ENCODE results near the gene CAMK1D.
"Not testable (repeated sequence)": the region's sequence is repeated elsewhere in the genome, so short reads cannot be mapped to it uniquely, and the experiment has no call there.

CAMK1D gene

GRCh38 chr10:12839941-12840611 is 490.7 kb downstream of the CAMK1D start:
- DNase-seq, result no peak

DNA sequence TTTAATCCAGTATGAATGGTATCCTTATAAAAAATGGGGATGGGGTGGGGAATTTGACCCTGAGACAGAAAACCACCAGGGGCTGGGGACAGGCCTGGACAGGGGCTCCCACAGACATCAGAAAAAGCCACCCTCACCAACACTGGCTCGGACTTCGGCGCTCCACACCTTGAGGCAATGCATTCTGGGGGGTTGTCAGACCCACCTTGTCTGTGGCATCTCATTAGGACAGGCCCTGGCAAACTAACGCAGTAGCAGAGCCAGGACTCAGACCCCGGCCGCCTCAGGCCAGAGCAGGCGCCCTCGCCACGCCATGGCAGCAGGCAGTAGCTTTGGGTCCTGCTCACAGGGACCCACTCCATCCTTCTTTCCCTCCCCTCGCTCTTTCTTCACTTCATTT is 492.1 kb downstream of the CAMK1D start:
- no peak for DNase-seq

- no peak for DNase-seq
Observed at GRCh38 chr10:12841826-12842225, 492.5 kb downstream of the CAMK1D start.

GRCh38 chr10:12842310-12842709 is 493.0 kb downstream of the CAMK1D start:
- no peak for DNase-seq

- no peak for DNase-seq
Observed at GRCh38 chr10:12843296-12843945, 494.1 kb downstream of the CAMK1D start.

- no peak for DNase-seq
Observed at GRCh38 chr10:12844811-12845483, 495.6 kb downstream of the CAMK1D start.

DNA sequence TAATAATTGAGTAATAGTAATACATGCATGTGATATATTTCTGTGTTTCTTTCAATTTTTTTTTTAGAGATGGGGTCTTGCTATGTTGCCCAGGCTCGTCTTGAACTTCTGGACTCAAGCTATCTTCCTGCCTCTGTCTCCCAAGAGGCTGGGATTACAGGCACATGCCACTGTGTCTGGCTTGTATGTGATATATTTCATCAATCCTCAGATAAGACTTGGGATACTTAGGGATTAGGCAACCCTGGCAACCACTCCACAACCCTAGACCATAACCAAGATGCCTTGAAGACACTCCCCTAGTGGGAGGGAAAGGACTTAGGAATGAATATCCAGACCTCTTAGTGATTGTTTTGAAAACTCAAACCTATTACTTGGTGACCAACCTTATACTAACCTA is 497.4 kb downstream of the CAMK1D start:
- no peak for DNase-seq

DNA sequence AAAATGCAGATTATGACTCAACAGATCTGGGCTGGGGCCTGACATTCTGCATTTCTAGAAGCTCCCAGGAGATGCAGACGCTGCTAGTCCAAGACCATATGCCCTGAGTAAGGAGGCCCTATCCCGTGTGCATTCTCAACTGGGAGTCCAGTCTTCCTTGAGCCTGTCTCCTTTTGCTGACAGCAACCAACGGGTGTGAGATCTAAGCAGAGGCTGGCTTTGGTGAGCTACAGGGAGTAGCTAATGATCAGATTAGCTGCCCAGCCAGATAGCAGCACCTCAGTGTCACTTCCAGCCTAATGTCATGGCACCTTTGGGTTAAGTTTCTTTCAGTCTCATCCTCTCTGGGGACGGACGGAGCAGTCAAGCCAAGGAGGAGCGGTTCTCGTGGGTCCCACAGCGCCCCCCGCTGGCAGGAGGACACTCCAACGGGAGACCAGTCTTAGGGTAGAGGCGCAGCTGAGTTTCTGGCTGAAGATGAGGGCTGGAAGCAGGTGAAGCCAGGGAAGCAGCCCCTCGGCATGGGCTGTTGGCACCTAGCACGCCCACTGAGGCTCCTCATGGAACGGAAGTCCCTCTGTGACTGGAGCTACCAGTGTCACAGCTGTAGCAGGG is 498.1 kb downstream of the CAMK1D start:
- no peak for DNase-seq

GRCh38 chr10:12848439-12849173 is 499.3 kb downstream of the CAMK1D start:
- DNase-seq, result no peak

GRCh38 chr10:12849319-12850181 is 500.2 kb downstream of the CAMK1D start:
- no peak for DNase-seq

- DNase-seq, result no peak
Observed at GRCh38 chr10:12852687-12853086, 503.3 kb downstream of the CAMK1D start.

GRCh38 chr10:12854988-12855387 is 505.6 kb downstream of the CAMK1D start:
- no peak for DNase-seq

DNA sequence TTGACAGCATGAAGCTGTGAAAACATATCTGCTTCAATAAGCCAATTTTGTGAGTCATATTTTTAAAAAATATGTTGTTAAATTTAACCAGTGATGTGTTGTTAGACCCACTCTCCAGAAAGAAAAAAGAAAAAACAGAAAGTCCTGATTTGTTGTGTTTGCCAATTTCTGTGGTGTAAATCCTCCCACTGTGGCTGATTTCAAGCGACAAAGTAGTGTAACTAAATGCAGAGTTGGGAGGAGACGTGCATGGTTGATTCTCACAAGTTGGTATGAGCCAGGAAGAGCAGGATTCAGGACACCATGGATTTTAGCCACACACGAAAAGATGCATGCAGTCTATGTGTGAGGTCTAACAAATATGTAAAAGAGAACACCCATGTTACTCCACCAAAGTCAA is 513.1 kb downstream of the CAMK1D start:
- DNase-seq, result no peak

DNA sequence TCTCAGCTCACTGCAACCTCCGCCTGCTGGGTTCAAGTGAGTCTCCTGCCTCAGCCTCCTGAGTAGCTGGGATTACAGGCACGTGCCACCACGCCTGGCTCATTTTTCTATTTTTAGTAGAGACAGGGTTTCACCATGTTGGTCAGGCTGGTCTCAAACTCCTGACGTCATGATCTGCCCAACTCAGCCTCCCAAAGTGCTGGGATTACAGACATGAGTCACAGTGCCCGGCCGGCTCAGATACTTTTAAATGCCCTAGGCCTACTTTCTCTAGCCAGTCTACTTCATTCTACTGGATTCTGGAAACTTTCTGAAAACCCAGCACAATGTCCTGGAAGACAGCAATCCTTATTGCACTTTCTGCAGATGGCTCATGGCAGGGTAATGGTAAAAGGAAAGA is 516.2 kb downstream of the CAMK1D start:
- DNase-seq, result not testable (repeated sequence)

GRCh38 chr10:12868229-12868628 is 518.9 kb downstream of the CAMK1D start:
- no peak for DNase-seq

DNA sequence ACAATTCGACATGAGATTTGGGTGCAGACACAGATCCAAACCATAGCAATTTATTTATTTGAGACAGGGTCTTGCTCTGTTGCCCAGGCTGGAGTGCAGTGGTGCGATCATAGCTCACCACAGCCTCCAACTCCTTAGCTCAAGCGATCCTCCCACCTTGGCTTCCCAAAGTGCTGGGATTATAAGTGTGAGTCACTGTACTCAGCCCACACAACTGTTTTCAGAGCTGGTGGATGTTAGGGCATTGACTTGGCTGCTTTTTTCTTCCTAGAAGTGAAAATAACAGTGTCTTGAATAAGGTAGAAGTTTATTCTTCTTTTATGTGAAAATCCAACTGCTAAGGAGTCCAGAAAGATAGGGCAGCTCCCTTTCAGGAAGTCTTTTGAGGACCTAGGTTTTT is 520.1 kb downstream of the CAMK1D start:
- DNase-seq, result no peak

GRCh38 chr10:12872577-12872976 is 523.2 kb downstream of the CAMK1D start:
- no peak for DNase-seq

DNA sequence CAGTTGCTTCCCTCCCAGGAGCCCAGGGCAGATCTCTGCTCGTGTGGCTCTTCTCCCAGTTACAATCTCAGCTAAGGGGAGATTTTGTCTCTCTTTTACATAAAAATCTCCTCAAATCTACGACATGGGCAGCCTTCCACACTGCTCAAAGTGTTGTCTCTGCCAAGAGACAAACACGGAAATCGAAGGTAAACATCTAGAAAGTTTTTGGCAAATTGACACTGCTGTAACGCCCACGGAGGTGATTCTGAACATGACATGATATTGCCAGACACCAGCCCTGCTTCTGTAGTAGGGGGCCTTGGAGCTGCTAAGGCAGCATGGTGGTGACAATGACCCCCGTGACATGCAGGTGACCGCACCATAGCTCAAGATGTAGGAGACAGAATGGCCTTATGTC is 523.8 kb downstream of the CAMK1D start:
- no peak for DNase-seq

DNA sequence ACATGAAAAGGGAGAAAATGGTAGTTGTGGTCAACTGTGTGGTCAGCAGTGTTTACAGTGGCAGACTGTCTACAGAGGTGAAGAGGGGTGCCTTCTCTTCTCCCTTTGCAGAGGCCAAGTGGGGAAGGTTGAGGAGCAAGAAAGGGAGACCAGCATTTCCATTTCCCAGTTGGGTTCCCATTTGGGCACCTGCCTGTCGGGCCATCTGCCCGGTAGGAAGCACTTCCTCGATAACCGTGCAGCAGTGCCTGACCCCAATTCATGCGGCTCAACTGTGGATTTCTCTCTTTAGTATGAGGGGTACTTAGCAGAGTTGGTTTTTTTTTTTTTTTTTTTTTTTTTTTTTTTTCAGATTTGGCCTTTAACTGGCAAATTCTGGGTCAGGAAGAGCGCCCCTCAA is 525.2 kb downstream of the CAMK1D start:
- DNase-seq, result no peak

GRCh38 chr10:12875100-12875499 is 525.8 kb downstream of the CAMK1D start:
- no peak for DNase-seq

DNA sequence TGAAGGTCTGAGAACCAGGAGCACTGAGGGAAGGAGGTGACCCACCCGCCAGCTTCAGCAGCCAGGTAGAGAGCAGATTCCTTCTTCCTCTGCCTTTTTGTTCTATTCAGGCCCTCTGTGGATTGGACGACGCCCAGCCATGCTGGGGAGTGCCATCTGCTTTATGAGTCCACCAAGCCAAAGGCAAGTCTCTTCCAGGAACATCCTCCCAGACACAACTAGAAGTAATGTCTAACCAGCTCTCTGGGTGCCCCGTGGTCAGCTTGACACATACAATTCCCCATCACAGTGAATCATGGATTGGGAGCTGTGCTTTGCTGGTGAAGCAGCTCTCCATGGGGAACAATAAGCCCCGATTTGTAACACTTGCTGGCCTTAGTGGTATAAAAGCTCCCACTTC is 526.9 kb downstream of the CAMK1D start:
- no peak for DNase-seq

GRCh38 chr10:12877150-12877549 is 527.8 kb downstream of the CAMK1D start:
- no peak for DNase-seq
